C1 segment of cervical spinal cord (tissue), 14 donors: ENCODE data around the gene MCEMP1.
"Not testable (repeated sequence)": the region's sequence is repeated elsewhere in the genome, so short reads cannot be mapped to it uniquely, and the experiment has no call there.

Experiments used
- DNase-seq, 14 donors: peaks; one replicate each; lab custom pipeline; 2025; lab: John Stamatoyannopoulos, UW

Gene MCEMP1

DNA sequence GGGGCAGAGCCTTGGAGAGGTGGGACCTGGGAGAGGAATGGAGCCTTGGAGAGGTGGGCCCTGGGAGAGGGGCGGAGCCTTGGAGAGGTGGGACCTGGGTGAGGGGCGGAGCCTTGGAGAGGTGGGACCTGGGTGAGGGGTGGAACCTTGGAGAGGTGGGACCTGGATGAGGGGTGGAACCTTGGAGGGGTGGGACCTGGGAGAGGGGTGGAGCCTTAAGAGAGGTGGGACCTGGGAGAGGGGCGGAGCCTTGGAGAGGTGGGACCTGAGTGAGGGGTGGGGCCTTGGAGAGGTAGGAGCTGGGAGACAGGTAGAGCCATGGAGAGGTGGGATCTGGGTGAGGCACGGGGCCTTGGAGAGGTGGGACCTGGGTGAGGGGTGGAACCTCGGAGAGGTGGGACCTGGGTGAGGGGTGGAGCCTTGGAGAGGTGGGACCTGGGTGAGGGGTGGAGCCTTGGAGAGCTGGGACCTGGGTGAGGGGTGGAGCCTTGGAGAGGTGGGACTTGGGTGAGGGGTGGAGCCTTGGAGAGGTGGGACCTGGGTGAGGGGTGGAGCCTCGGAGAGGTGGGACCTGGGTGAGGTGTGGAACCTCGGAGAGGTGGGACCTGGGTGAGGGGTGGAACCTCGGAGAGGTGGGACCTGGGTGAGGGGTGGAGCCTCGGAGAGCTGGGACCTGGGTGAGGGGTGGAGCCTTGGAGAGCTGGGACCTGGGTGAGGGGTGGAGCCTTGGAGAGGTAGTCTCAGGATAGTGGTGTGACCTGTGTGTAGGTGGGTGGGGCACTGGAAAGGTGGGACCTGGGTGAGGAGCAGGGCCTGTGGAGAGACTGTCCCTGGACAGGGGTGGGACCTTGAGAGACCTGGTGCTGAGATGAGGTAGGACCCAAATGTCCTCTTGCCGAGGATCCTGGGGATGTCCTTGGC is 33.0 kb upstream of the MCEMP1 start:
- DNase-seq: not testable (repeated sequence)

DNA sequence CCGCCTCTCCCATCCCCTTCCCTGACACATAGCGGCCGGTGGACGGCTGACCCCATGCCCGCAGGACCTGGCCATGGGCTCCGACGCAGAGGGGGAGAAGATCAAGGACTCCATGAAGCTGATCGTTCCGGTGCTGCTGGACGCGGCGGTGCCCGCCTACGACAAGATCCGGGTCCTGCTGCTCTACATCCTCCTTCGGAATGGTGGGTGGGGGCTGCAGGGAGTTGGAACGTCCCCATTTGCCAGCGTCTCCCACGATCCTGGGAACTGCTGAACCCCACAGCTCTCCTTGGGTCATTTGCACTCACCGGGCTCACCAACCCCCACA is 32.4 kb upstream of the MCEMP1 start:
- DNase-seq: no peak

DNA sequence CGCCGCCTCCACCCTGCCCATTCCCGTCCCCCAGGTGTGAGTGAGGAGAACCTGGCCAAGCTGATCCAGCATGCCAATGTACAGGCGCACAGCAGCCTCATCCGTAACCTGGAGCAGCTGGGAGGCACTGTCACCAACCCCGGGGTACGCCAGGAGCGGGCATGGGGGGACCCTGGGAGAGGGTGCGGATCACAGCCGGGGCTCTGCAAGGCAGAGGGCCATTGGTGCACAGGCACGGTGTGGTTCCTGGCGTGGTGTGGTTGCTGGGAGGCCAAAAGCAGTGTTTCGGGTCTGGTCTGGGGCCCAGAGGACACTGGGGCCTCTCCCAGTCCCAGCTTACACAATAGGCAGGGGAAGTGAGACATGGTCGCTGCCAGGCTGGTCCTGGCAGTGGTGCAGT is 31.7 kb upstream of the MCEMP1 start:
- DNase-seq: peak in 1 of 14 donors; percentile 14

DNA sequence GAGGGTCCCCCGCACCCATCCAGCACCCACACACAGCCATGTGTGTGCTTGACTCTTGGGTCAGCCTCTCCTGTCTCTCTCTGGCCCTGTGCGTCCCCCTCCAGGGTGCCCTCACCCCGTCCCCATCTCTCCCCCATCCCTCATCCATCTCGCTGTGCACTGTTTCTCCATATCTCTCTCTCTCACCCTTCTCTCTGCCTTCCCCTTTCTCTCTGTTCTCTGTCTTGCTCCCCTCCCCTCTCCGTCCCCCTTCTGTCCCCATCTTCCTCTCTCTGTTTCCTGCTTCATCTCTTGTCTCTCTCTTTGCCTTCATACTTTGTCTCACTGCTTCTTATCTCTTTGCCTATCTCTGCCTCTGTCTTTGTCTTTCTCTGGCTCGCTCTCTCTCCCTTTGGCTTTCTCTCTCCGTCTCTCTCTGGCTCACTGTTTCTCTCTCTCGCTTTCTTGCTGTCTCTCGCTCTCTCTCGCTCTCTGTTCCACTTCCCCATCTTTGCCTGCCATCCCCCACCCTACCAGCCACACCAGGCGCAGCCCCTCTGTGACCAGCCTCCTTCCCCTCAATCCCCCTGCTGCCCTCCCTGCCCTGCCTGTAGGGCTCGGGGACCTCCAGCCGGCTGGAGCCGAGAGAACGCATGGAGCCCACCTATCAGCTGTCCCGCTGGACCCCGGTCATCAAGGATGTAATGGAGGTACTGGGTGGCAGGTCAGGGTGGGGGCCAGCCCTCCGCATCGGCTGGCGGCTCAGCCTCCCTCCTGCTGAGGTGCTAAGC is 31.0 kb upstream of the MCEMP1 start:
- no peak for DNase-seq

DNA sequence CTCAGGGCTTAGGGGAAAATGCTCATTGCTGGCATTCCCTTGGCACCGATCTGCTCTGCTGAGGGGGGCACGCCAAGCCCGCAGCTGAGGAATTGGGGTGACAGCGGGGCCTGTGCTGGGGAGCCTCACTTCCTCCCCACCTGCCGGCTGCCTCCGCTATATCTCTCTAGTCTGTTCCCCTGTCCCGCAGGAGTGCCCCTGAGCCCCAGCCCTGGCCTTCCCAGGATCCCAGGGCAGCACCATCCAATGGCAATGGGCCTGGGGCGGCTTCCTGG is 30.5 kb upstream of the MCEMP1 start:
- DNase-seq: no peak

DNA sequence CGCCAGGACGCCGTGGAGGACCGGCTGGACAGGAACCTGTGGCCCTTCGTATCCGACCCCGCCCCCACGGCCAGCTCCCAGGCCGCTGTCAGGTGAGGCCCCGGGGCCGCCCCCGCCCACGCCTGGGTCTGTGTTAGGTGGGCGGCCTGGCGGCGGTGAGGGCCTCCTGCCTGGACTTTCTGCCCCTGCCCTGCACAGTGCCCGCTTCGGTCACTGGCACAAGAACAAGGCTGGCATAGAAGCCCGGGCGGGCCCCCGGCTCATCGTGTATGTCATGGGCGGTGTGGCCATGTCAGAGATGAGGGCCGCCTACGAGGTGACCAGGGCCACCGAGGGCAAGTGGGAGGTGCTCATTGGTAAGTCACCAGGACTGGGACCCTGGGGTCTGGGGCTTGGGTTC is 29.7 kb upstream of the MCEMP1 start:
- DNase-seq: no peak

DNA sequence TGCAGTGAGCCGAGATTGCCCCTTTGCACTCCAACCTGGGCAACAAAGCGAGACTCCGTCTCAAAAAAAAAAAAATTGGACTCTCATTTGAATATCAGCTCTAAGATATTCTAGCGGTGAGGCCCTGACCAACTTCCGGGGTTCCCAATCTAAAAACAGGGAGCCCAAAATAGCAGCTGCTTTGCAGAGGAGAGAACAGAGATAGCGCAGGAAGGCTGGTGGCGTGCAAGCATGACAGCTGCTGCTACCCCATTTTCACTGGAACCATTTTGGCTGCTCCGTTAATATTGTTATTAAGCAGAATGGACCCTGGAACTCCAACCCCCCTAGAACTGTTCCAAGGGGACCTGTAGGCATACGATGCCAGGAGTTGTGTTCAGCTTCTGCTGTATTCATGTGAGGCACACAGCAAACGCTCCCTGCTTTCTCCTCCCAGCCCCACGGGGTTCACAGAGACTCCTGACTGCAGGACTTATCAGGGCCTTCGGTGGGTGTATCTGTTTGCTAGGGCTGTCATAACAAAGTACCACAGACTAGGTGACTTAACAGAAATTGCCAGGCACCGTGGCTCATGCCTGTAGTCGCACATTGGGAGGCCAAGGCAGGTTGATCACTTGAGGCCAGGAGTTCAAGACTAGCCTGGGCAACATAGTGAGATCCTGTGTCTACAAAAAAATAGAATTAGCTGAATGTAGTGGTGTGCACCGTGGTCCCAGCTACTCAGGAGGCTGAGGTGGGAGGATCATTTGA is 28.4 kb upstream of the MCEMP1 start:
- DNase-seq: no peak

DNA sequence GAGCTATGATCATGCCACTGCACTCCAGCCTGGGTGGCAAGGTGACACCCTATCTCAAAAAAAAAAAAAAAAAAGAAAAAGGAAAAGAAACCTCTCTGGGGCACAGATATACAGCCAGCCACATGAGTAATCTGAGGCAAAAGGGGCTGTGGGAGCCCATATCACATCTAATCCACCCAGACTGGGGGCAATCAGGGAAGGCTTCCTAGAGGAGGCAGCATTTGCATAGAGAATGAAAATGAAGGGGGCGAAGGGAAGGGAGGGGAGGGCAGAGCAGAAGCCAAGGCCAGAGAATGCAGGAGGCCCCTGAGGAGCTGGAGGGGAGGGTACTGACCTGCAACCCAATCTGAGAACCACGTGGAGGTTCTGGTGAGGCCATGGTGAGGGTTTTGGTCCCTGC is 26.7 kb upstream of the MCEMP1 start:
- no peak for DNase-seq

DNA sequence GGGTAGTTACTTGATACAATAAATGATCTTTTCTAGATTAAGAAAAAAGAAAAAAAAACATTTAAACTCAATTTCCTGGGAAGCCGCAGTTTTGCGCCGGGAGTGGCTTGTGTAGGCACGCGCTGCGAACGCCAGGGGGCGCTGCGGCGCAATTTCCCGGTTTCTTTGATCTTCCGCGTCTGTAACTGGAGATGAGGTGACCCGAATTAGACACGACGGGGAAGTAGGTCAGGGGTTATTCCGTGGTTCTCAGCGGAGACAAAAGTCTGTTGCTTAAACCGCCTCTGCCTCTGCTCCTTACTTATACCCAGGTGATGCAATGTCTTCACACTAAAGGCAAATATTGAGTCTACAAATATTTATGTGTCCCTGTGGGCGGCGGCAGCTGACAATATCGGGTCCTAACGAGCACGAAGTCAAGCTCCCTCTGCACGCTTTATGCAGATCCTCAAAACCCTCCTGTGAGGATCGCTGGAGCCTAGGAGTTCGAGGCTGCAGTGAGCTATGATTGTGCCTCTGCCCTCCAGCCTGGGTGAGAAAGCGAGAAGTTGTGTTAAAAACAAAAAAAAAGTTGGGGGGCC is 24.7 kb upstream of the MCEMP1 start:
- peak; percentile 3 to 80 (median 53) for DNase-seq

DNA sequence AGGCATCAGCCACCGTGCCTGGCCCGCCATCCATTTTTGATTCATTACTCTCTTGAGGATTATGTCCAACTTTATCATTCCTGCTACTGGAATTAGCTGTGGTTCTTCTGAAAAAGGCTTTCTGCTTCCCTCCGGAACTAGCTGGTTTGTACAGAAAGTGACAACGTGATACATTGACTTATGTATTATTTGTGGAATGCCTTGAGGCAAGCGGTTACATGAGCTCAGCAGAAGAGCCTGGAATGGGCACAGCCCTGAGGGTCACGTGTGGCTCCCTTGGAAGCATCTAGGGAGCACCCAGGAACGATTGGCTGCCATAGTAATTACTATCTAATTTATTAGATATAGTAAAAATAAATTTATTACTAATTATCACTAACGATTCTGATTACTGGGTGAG is 22.5 kb upstream of the MCEMP1 start:
- DNase-seq: no peak

DNA sequence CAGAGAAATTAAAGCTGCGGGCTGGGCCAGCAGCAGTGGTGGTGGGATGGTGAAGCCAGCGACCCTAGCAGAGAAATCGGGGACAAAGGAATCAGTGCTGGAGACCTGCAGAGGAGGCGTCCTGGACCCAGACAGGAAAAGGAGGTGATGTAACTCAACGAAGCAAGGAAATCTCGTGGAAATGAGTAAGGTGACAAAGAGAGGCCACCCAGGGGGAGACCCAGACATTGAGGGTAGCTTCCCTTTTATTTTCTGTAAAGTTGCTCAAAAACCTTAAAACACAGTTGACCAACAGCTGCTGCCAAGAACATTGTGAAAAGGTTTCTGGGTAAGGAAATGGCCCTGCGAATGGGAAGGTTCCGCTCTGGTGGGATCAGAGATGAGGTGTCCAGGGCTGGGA is 21.3 kb upstream of the MCEMP1 start:
- DNase-seq: no peak

DNA sequence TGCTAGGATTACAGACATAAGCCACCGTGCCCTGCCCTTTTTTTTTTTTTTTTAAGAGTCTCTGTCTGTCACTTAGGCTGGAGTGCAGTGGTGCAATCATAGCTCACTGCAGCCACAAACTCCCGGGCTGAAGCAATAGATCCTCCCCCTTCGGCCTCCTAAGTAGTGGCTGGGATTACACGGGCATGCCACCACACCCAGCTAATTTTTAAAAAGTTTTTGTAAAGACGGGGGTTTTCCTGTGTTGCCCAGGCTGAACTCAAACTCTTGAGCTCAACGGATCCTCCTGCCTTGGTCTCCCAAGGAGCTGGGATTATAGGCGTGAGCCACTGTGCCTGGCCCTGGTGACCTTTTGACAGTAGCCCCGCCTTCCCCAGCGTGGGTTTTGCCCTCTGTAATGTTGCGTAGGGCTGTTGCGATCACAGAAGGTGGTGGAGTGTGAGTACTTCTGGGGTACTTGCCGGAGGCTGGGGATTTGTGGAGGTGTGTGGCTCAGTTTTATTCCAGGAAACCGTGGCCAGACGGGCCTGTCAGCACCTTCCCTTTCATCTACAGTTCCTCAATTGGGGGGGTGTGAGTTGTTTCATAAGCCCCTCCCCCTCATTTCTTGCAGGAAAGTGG is 19.6 kb upstream of the MCEMP1 start:
- DNase-seq: no peak

DNA sequence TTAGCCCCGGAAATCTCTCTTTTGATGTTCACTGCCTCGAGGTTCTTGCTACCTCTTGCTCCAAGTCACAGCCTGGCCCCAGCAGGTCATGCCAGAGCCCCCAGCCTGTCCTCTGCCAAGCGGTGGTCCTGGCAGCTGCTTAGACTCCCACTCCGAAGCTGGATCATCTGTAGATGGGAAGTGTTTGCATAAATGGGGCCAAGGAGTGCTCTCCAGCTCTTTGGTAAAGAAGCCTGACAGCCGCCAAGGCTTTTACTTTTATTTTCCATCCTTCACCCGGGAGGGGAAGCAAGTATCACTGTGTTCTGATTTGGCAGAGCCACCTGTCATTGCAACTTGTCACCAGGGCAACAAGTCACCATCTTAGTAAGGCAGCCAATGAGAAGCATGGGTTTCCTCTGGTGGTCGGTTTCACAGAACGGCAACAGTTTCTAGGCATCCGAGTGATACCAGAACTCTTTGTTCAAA is 18.6 kb upstream of the MCEMP1 start:
- peak in 1 of 14 donors; percentile 9 for DNase-seq

DNA sequence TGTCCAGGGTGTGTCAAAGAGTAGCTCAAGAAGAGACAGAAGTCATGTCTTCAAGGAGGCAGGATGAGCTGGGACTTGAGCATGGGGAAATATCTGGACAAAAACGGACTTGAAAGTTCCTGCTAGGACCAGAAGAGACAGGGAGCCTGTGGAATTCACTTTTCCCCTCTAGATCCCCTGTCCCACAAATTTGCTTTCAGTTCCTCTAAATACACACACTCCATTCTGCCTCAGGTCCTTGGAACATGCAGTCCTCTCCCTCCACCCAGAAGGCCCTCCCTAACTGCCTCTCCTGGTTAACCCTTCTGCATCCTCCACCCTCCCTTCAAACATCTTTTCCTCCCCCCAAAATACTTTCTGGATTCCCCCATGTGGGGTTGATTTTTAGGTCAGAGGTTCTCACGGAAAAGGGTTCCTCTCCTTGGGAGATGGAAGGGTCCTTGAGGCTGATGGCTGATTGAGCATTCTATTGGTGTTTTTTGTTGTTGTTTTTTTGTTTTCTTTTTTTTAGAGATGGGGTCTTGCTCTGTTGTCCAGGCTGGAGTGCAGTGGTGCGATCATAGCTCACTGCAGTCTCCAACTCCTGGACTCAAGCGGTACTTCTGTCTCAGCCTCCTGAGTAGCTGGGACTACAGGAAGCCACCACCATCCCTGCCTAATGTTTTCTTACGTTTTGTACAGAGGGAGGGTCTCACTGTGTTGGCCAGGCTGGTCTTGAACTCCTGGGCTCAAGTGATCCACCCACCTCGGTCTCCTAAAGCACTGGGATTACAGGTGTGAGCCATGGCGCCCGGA is 14.9 kb upstream of the MCEMP1 start:
- DNase-seq: no peak

DNA sequence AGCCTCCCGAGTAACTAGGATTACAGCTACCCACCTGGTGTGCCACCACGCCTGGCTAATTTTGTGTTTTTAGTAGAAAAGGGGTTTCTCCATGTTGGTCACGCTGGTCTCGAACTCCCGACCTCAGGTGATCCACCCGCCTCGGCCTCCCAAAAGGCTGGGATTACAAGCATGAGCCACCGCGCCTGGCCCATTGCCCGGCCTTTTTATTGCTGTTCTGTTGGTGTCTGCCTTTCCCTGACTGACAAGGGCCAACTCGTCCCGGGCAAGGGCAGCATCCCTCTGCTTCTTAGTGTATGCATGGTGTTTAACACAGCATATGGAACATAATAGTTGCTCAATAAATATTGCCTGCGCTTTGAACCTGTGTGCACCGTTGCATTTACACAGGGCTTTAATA is 14.2 kb upstream of the MCEMP1 start:
- no peak for DNase-seq

DNA sequence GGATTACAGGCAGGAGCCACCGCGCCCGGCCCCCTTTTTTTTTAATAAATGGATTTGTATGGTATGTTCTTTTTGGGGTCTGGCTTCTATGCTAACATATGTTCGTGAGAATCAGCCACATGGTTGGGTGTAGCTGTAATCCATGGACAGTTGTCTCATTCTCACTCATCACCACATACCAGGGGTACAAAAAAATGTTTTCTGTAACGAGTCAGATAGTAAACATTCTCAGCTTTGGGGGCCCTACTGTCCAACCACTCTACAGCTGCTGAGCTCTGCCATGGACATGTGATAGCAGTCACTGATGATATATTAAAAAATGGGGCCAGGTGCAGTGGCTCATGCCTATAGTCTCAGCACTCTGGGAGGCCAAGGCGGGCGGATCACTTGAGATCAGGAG is 13.2 kb upstream of the MCEMP1 start:
- no peak for DNase-seq

DNA sequence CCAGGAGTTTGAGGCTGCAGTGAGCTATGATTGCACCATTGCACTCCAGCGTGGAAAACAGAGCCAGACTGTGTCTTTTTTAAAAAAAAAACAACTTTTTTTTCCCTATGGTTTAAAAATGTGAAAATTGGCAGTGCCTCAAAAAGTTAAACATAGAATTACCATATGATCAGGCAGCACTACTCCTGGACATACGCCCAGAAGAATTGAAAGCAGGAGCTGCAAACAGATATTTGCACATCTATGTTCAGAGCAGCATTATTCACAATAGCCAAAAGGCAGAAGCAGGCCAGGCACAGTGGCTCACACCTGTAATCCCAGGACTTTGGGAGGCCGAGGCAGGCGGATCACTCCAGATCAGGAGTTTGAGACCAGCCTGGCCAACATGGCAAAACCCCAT is 11.8 kb upstream of the MCEMP1 start:
- no peak for DNase-seq

DNA sequence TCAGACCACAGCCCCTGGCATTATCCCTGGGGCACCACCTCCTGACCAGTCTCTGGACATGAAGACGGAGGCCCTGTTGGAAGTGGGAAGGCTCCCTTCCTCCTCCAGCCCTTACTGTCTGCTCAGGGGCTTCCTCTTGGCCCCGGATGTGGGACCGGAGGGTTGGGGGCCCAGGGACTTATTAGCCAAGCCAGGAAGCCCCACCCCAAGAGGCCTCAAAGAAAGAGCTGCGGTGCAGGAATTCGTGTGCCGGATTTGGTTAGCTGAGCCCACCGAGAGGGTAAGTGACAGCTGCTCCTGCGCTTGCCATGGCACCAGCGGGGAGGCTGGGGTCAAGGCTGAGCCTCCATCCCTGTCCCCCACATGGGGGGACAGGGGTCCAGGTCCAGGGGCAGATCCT is 8.0 kb upstream of the MCEMP1 start, which contains the start of gene RETN:
Gene RETN, plus strand, starts transcription at position 208 of the 400 bp plus-strand sequence. CDS start 278 bp downstream, outside the sequence.
- no peak for DNase-seq

DNA sequence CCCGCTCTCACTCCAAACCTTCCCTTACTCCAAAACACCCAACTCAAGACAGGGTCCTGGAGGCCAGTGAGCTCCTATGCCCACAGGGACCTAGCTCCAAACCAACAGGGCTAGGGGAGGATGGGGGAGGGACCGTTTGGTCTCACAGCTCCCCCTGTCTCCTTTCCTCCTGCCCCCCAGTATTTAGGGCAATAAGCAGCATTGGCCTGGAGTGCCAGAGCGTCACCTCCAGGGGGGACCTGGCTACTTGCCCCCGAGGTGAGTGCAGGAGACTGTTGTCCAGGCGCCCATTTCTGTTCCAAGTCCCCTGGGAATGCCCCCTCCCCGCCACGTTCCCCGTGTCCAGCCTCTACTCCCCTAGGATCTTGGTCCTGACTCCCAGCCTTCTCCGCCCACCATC is 7.2 kb upstream of the MCEMP1 start:
- DNase-seq: no peak

DNA sequence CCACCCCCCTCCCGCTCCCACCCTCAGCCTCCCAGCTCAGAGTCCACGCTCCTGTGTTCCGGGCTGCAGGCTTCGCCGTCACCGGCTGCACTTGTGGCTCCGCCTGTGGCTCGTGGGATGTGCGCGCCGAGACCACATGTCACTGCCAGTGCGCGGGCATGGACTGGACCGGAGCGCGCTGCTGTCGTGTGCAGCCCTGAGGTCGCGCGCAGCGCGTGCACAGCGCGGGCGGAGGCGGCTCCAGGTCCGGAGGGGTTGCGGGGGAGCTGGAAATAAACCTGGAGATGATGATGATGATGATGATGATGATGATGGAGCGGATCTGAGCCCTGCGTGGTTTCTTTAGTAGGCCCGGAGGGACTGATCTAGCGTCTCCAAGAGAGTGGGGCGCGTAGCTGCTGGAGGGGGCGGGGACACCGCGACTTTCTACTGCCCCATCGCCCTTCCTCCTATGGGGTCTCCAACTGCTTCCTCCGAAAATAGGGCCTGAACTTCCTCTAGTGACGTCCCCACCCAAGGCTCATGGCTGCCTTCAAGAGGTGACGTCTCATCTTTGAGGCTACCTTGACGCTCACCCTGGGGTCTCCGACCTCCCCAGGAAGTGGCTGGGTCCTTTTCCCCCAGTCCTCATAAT is 6.6 kb upstream of the MCEMP1 start:
- DNase-seq: no peak
